ENCODE measurements around the gene CTSZ.
"Not testable (repeated sequence)": the region's sequence is repeated elsewhere in the genome, so short reads cannot be mapped to it uniquely, and the experiment has no call there.

Gene CTSZ

DNA sequence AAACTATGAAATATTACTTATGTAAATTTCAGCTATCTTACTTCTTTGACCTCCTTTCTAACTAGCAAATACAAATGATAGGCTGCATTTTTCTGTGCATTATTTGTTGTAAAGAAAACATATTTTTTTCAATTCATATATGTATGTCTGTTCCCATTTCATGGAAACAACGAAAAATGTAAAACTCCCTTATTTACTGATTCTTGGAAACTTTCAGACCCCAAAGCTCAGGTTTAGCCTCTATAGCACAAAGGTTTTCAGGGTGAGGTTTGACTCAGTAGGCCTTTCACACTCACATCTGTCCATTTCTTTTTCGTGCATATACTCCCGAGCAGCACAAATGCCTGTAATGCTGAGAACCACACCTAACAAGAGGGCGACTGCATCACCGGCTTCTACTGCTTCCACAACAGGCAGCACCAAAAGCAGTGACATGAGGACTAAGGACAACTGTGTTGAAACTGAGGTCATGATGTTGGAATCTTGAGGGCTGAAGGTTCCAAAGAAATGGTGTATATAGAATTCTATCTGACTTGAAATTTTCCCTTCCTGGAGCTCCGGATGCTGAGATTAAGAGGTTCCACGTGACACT lies 59.2 kb downstream of the CTSZ start:
- H3K27me3 ChIP-seq (replicated peaks; ENCODE audit: control insufficient read depth, insufficient read depth, low read length); H3K4me3 ChIP-seq (ENCODE audit: low read length); DNase-seq (ENCODE audit: low read depth); H3K9me3 ChIP-seq (ENCODE audit: control insufficient read depth, low read length); H3K9ac ChIP-seq (ENCODE audit: low read length); H3K4me1 ChIP-seq (ENCODE audit: control insufficient read depth, insufficient read depth, low read length); H3K36me3 ChIP-seq (ENCODE audit: control insufficient read depth, insufficient read depth, low read length, severe bottlenecking): not testable (repeated sequence)

DNA sequence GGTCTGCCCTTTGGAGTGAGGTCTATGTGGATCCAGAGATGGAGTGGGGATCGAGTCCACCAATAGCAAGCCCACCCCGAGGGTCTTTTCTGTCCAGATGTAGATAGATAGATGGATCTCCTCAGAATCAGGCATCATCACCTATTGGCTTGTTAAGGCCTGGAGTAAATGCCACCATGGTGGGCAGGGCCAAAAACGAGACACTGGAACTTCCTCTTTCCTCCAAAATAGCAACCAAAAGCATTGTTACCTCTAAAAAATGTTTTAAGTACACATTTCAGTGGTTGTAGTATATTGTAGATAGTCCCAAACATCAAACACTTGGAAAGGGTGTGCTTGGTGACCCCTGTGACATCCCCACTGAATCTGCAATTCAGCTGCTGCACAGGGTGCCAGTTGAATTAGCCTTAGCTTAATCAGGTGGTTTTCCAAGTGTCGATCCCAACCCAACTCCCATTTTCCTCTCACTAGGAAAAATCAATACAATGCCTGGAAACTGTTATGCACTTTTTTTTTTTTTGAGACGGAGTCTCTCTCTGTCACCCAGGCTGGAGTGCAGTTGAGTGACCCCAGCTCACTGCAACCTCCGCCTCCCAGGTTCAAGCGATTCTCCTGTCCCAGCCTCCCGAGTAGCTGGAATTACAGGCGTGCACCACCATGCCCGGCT lies 61.0 kb downstream of the CTSZ start:
- Histone ChIP-seq H3K4me1 (ENCODE audit: control insufficient read depth, insufficient read depth, low read length) (no peaks in the 10 kb centered on the region), H3K9me3 (ENCODE audit: control insufficient read depth, low read length) (no peaks in the 10 kb centered on the region), H3K4me3 (ENCODE audit: low read length) (no peak overlapping the region), H3K27me3 (replicated peaks; ENCODE audit: control insufficient read depth, insufficient read depth, low read length) (peaks cover 3% of the 10 kb centered on the region), H3K9ac (ENCODE audit: low read length) (no peak overlapping the region), H3K36me3 (ENCODE audit: control insufficient read depth, insufficient read depth, low read length, severe bottlenecking) (no peaks in the 10 kb centered on the region)
- DNase-seq (ENCODE audit: low read depth), result no peak
